H1 (cell line): ENCODE measurements around the gene EVC2. TPM values are rescaled to one million over a fixed set of nuclear protein-coding genes. Genes with fewer than 3 reads are reported as not detected.

Source experiments
- CTCF ChIA-PET: fragments of 300-600 bp; sonication (Branson Sonifier 250); formaldehyde crosslinking; loops from one replicate; lab custom pipeline; 2021; ENCODE audit not compliant: partially characterized antibody; lab: Charles Lee
- POLR2A ChIA-PET: fragments of 300-600 bp; sonication (Branson Sonifier 250); formaldehyde crosslinking; loops from one replicate; lab custom pipeline; 2021; ENCODE audit warnings: inconsistent platforms; ENCODE audit not compliant: partially characterized antibody; lab: Charles Lee
- DNase-seq, 2 experiments: peaks; one replicate each; pipeline versions ENCODE4 v3.0.0 to v3.0.0-alpha.2; 2010 to 2022; ENCODE audit warnings: low spot score in 2 of 2, low read depth in 1 of 2, mixed read lengths in 1 of 2
- FAIRE-seq: peaks from 2 replicates; lab custom pipeline; 2011; peaks lifted over from hg19 to GRCh38; lab: Jason Lieb, UNC
- H2AFZ ChIP-seq: 2 replicates; pipeline ENCODE4 v1.8.1; 2012; ENCODE audit warnings: low read length, inconsistent platforms
- H2AK5ac ChIP-seq: 2 replicates; pipeline ENCODE4 v1.6.1; 2013; ENCODE audit warnings: low read depth, low read length
- H2BK120ac ChIP-seq: replicated peaks from 2 replicates; pipeline ENCODE3; 2013; ENCODE audit warnings: low read depth, low read length, inconsistent platforms
- H2BK12ac ChIP-seq: 2 replicates; pipeline ENCODE4 v1.6.1; 2013; ENCODE audit warnings: low read depth, low read length
- H2BK15ac ChIP-seq: 2 replicates; pipeline ENCODE4 v1.6.1; 2013; ENCODE audit warnings: low read length
- H2BK20ac ChIP-seq: 2 replicates; pipeline ENCODE4 v1.6.1; 2013; ENCODE audit warnings: low read length
- H2BK5ac ChIP-seq: 2 replicates; pipeline ENCODE4 v1.6.1; 2013; ENCODE audit warnings: low read depth, low read length
- H3K14ac ChIP-seq: 2 replicates; pipeline ENCODE4 v1.6.1; 2013; ENCODE audit warnings: inconsistent platforms; ENCODE audit not compliant: insufficient read length
- H3K18ac ChIP-seq: 2 replicates; pipeline ENCODE4 v1.6.1; 2013; ENCODE audit warnings: low read length; ENCODE audit errors: extremely low read depth
- H3K23ac ChIP-seq: 2 replicates; pipeline ENCODE4 v1.6.1; 2013; ENCODE audit warnings: inconsistent platforms; ENCODE audit not compliant: insufficient read length
- H3K23me2 ChIP-seq: 2 replicates; pipeline ENCODE4 v1.6.1; 2013; ENCODE audit warnings: low read depth, low read length
- H3K27ac ChIP-seq: 2 replicates; pipeline ENCODE4 v1.6.1; 2011; ENCODE audit warnings: low read depth, low read length, inconsistent platforms
- H3K27me3 ChIP-seq, 4 experiments: replicated peaks in 1 of 4; 1 replicate in 1 of 4; 2 replicates in 3 of 4; pipeline versions ENCODE4 v1.6.1 to v1.8.1; 2011 to 2013; ENCODE audit warnings: low read length in 3 of 4, mild to moderate bottlenecking in 3 of 4, inconsistent platforms in 2 of 4, mixed read lengths in 2 of 4, moderate library complexity in 1 of 4; ENCODE audit not compliant: control insufficient read depth in 3 of 4, insufficient read depth in 3 of 4; ENCODE audit errors: extremely low read depth in 1 of 4
- H3K36me3 ChIP-seq, 4 experiments: 2 replicates each; pipeline versions ENCODE4 v1.6.1 to v1.8.1; 2011 to 2013; ENCODE audit warnings: mild to moderate bottlenecking in 4 of 4, low read length in 3 of 4, moderate library complexity in 2 of 4, control low read depth in 1 of 4, inconsistent platforms in 1 of 4; ENCODE audit not compliant: insufficient read depth in 4 of 4, control insufficient read depth in 2 of 4
- H3K4ac ChIP-seq: replicated peaks from 2 replicates; pipeline ENCODE3; 2013; ENCODE audit warnings: low read length, low read depth, mixed read lengths, inconsistent platforms; ENCODE audit not compliant: insufficient read length
- H3K4me1 ChIP-seq, 4 experiments: replicated peaks in 1 of 4; 1 replicate in 1 of 4; 2 replicates in 3 of 4; pipeline versions ENCODE4 v1.6.1 to v1.8.1; 2011 to 2013; ENCODE audit warnings: low read length in 3 of 4, inconsistent platforms in 2 of 4, mixed read lengths in 1 of 4; ENCODE audit not compliant: insufficient read depth in 4 of 4, control insufficient read depth in 3 of 4
- H3K4me2 ChIP-seq, 2 experiments: 2 replicates each; pipeline versions ENCODE4 v1.6.1 to v1.8.1; 2011 to 2013; ENCODE audit warnings: low read depth in 2 of 2, low read length in 2 of 2, control low read depth in 1 of 2, inconsistent platforms in 1 of 2, mild to moderate bottlenecking in 1 of 2; ENCODE audit not compliant: insufficient read depth in 1 of 2
- H3K4me3 ChIP-seq, 4 experiments: fragments of 200-600, 300-600 bp in 1 of 4; sonication (generic), shearing (Covaris generic), sonication (Bioruptor Twin) in 1 of 4; 2 replicates each; pipeline versions ENCODE4 v1.5.1 to v1.8.1; 2011 to 2016; ENCODE audit warnings: low read length in 4 of 4, low read depth in 3 of 4, control low read depth in 2 of 4, inconsistent platforms in 2 of 4, mild to moderate bottlenecking in 2 of 4, mixed read lengths in 1 of 4, moderate library complexity in 1 of 4; ENCODE audit not compliant: insufficient read depth in 2 of 4; ENCODE audit errors: extremely low read depth in 1 of 4
- H3K56ac ChIP-seq: replicated peaks from 2 replicates; pipeline ENCODE3; 2013; ENCODE audit warnings: low read depth, mild to moderate bottlenecking, mixed read lengths, low read length, inconsistent platforms; ENCODE audit not compliant: insufficient read length
- H3K79me1 ChIP-seq: 2 replicates; pipeline ENCODE4 v1.6.1; 2013; ENCODE audit warnings: low read depth, low read length, control low read depth
- H3K79me2 ChIP-seq, 2 experiments: 2 replicates each; pipeline versions ENCODE4 v1.6.1 to v1.8.1; 2012 to 2013; ENCODE audit warnings: low read length in 2 of 2, mild to moderate bottlenecking in 2 of 2, inconsistent platforms in 1 of 2; ENCODE audit not compliant: insufficient read depth in 2 of 2, control insufficient read depth in 1 of 2
- H3K9ac ChIP-seq, 4 experiments: replicated peaks in 1 of 4; 1 replicate in 1 of 4; 2 replicates in 3 of 4; pipeline versions ENCODE4 v1.6.1 to v1.8.1; 2011 to 2013; ENCODE audit warnings: low read depth in 3 of 4, low read length in 3 of 4, control low read depth in 2 of 4, mild to moderate bottlenecking in 2 of 4, moderate library complexity in 2 of 4, inconsistent platforms in 1 of 4; ENCODE audit errors: extremely low read depth in 1 of 4
- H3K9me3 ChIP-seq, 2 experiments: 2 replicates each; pipeline versions ENCODE4 v1.6.1 to v1.8.1; 2012 to 2013; ENCODE audit warnings: mild to moderate bottlenecking in 2 of 2, moderate library complexity in 2 of 2, control low read depth in 1 of 2, inconsistent platforms in 1 of 2, low read depth in 1 of 2, low read length in 1 of 2, mixed read lengths in 1 of 2; ENCODE audit not compliant: insufficient read depth in 2 of 2
- H4K20me1 ChIP-seq, 2 experiments: replicated peaks in 1 of 2; 2 replicates each; pipeline versions ENCODE3 to v1.8.1; 2011 to 2013; ENCODE audit warnings: inconsistent platforms in 2 of 2, low read length in 2 of 2, mild to moderate bottlenecking in 1 of 2; ENCODE audit not compliant: insufficient read depth in 2 of 2, control insufficient read depth in 1 of 2
- H4K5ac ChIP-seq: 2 replicates; pipeline ENCODE4 v1.6.1; 2013; ENCODE audit warnings: low read length, low read depth, mixed read lengths, inconsistent platforms; ENCODE audit not compliant: insufficient read length
- H4K8ac ChIP-seq: 2 replicates; pipeline ENCODE4 v1.8.0; 2013; ENCODE audit warnings: mild to moderate bottlenecking, moderate library complexity, low read length, inconsistent platforms; ENCODE audit not compliant: insufficient read depth; ENCODE audit errors: extremely low read depth
- H4K91ac ChIP-seq: replicated peaks from 2 replicates; pipeline ENCODE3; 2013; ENCODE audit warnings: low read length, mixed read lengths, inconsistent platforms; ENCODE audit not compliant: insufficient read length
- BRCA1 ChIP-seq: IDR thresholded peaks from 2 replicates; pipeline ENCODE4 v1.6.1; 2012; ENCODE audit warnings: low read depth, low read length, improper control_type of control experiment
- CBX5 ChIP-seq: fragments of 300-800, 300-1000 bp; sonication (generic); IDR thresholded peaks from 2 replicates; pipeline ENCODE4 v1.7.1; 2016; ENCODE audit warnings: antibody characterized with exemption, low read length, low read depth
- CEBPB ChIP-seq: IDR thresholded peaks from 2 replicates; pipeline ENCODE4 v1.6.1; 2012; ENCODE audit warnings: low read depth, low read length
- GABPA ChIP-seq: IDR thresholded peaks from 2 replicates; pipeline ENCODE4 v1.6.1; 2011; ENCODE audit warnings: mild to moderate bottlenecking, low read length, moderate library complexity, borderline replicate concordance; ENCODE audit not compliant: insufficient read depth
- NRF1 ChIP-seq: IDR thresholded peaks from 2 replicates; pipeline ENCODE4 v1.6.1; 2011; ENCODE audit warnings: mild to moderate bottlenecking, low read depth, low read length, improper control_type of control experiment
- WGBS, 2 experiments: shearing (Covaris generic) in 1 of 2; methylation state at CpG; one replicate each; pipeline versions ENCODE4 v1.1.6 to v1.1.7; 2013 to 2015; ENCODE audit warnings: low lambda C conversion rate in 2 of 2, mixed read lengths in 2 of 2, inconsistent platforms in 1 of 2, low coverage in 1 of 2, missing lambda C conversion rate in 1 of 2; ENCODE audit not compliant: insufficient replicate concordance in 2 of 2, insufficient coverage in 1 of 2, insufficient read length in 1 of 2; ENCODE audit errors: extremely low coverage in 1 of 2, missing lambda C conversion rate in 1 of 2; 5-methylcytosine and 5-hydroxymethylcytosine counted together
- polyA plus RNA-seq, 7 experiments: library from polyadenylated mRNA; depleted of rRNA in 3 of 7; stranded (reverse) in 5 of 7; unstranded in 2 of 7; fragments of >200 nt in 5 of 7; fragments of 200-250 nt in 2 of 7; gene quantifications; 1 replicate in 5 of 7; 2 replicates in 1 of 7; 4 replicates in 1 of 7; pipeline versions ENCODE4 v1.2.1 to v1.2.3, GENCODE V29; 2011 to 2013; ENCODE audit warnings: missing spikeins in 2 of 7, mixed read lengths in 2 of 7
- total RNA-seq: library from RNA; stranded (reverse); fragmentation: NEBNext Ultra II Directional; extraction: Animal tissue kit (Norgen Biotek cat#: 25700); gene quantifications from 2 replicates; pipeline ENCODE4 v1.2.1, GENCODE V29; 2021

Gene EVC2
- total and polyA plus RNA-seq, 2 of the 8 experiments (the other 6 are each of a cell fraction or from before 2014, with no cell fraction given) = 0.73 to 5.9 TPM

DNA sequence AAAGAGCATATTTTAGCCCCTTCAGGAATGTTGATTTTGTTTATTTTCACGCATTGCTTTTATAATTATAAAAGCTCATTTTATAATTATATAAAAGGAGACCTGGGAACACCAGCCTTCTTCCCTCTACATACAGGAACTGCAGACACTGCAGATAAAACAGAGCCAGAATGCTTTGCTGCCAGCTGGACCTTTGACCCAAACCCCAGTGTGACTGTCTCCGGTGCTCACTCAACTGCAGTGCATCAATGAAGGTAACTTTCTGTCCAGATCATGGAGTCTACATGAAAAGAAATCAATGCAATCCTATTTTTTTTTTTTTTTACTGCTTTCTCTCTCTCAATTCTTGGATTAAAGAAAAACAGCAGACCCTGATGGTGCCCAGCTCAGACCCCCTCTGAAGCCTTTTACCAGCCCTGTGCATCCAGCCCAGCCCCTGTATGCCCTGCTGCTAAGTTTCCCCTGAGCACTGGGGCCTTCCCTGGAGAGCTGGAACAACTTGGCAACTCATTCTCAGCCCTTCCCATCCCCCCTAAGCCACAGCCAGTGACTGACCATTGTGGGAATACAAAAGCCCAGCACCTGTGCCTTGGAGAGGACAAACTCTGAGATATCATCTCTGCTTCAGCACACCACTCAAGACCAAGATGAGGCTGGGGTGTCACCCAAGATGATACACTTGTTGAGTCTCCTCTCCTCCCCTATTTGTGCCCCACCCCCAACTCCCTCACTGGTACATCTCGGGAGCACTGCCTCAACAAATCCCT is 182.1 kb downstream of the EVC2 start:
- no peak overlapping the region for H4K5ac ChIP-seq
- DNase-seq = no peak
- H3K79me2 ChIP-seq = no peaks in the 10 kb centered on the region
- no peak overlapping the region for H2BK15ac ChIP-seq
- H3K27me3 ChIP-seq = no peaks in the 10 kb centered on the region
- H2BK20ac ChIP-seq = no peak overlapping the region
- 0 out of 4 replicates have a peak, but pooled peaks cover 0 to 4% of the 10 kb centered on the region in 2 experiments for H3K9me3 ChIP-seq
- H3K23ac ChIP-seq = no peak overlapping the region
- CTCF ChIA-PET = no interaction called here
- no peak overlapping the region for H3K4me3 ChIP-seq
- no peak overlapping the region for H2AFZ ChIP-seq
- no peak overlapping the region for H4K8ac ChIP-seq
- no peak overlapping the region for H3K4ac ChIP-seq
- H3K4me2 ChIP-seq = no peak overlapping the region
- TF ChIP-seq NRF1 (no peak), BRCA1 (no peak), CEBPB (no peak), CBX5 (no peak), GABPA (no peak)
- TF ChIP-seq, all 59 proteins: peak for 0
- no peak overlapping the region for H2BK120ac ChIP-seq
- no peak for FAIRE-seq
- POLR2A ChIA-PET = interaction anchor here (0.6 kb wide), 1 partner anchor 58 kb away, joined by 3 read pairs; no protein-coding TSS in a partner anchor
- no peak overlapping the region for H4K91ac ChIP-seq
- no peak overlapping the region for H3K56ac ChIP-seq
- no peak overlapping the region for H3K9ac ChIP-seq
- no peak overlapping the region for H2BK5ac ChIP-seq
- H4K20me1 ChIP-seq = peaks cover 0 to 3% of the 10 kb centered on the region in 2 experiments
- H3K27ac ChIP-seq = no peak overlapping the region
- H3K36me3 ChIP-seq = peaks cover 0 to 3% (median 0%) of the 10 kb centered on the region in 4 experiments; a peak in 1 of 8 replicates
- peaks cover 4% of the 10 kb centered on the region for H3K23me2 ChIP-seq
- H3K14ac ChIP-seq = no peak overlapping the region
- H3K4me1 ChIP-seq = peaks cover 0 to 3% (median 0%) of the 10 kb centered on the region in 4 experiments; a peak in 1 of 7 replicates
- WGBS, 2 experiments = 92% methylated on average over 3 of the region's 3 CpGs; no CpG with 5 or more reads in 1 of the 2 experiments
- no peak overlapping the region for H2BK12ac ChIP-seq
- no peak overlapping the region for H2AK5ac ChIP-seq
- H3K79me1 ChIP-seq = no peaks in the 10 kb centered on the region
- no peak overlapping the region for H3K18ac ChIP-seq
